SK-N-SH treated with all-trans-retinoic acid at 6 μM for 48 hours (cell line): ENCODE results near the gene STRAP.

Source experiments
- ATAC-seq: fragments of 200-7000 bp; cut with Tn5 transposase; 3 replicates; pipeline ENCODE4 v1.9.1; 2020; ENCODE audit warnings: mild to moderate bottlenecking, moderate library complexity
- ARNTL ChIP-seq: fragments of 450-650 bp; formaldehyde crosslinking; IDR thresholded peaks from 2 replicates; pipeline ENCODE4 v1.5.0; 2020; ENCODE audit warnings: low read depth, mild to moderate bottlenecking, moderate library complexity, borderline replicate concordance
- BACH2 ChIP-seq: fragments of 250-450 bp; sonication (Bioruptor Pico); IDR thresholded peaks from 2 replicates; pipeline ENCODE4 v1.9.0; 2021; ENCODE audit warnings: mild to moderate bottlenecking, borderline replicate concordance
- CSDC2 ChIP-seq: fragments of 250-450 bp; sonication (Bioruptor Pico); IDR thresholded peaks from 2 replicates; pipeline ENCODE4 v1.5.0; 2020; ENCODE audit warnings: mild to moderate bottlenecking, moderate library complexity
- CSRNP3 ChIP-seq: fragments of 250-450 bp; sonication (Bioruptor Pico); IDR thresholded peaks from 2 replicates; pipeline ENCODE4 v1.5.1; 2021; ENCODE audit warnings: mild to moderate bottlenecking, moderate library complexity
- ESRRG ChIP-seq: fragments of 250-450 bp; sonication (Bioruptor Pico); IDR thresholded peaks from 2 replicates; pipeline ENCODE4 v1.6.1; 2021; ENCODE audit warnings: mild to moderate bottlenecking
- GLIS3 ChIP-seq: fragments of 250-450 bp; sonication (Bioruptor Pico); IDR thresholded peaks from 2 replicates; pipeline ENCODE4 v1.5.0; 2020; ENCODE audit warnings: mild to moderate bottlenecking, moderate library complexity
- ISL1 ChIP-seq: fragments of 250-450 bp; sonication (Bioruptor Pico); IDR thresholded peaks from 2 replicates; pipeline ENCODE4 v2.1.2; 2022; ENCODE audit warnings: mild to moderate bottlenecking, moderate library complexity
- OSR1 ChIP-seq: fragments of 250-450 bp; sonication (Bioruptor Pico); IDR thresholded peaks from 2 replicates; pipeline ENCODE4 v1.8.0; 2022; ENCODE audit warnings: moderate library complexity, mild to moderate bottlenecking, inconsistent platforms
- PATZ1 ChIP-seq: fragments of 250-450 bp; sonication (Bioruptor Pico); IDR thresholded peaks from 2 replicates; pipeline ENCODE4 v1.8.0; 2020; ENCODE audit warnings: mild to moderate bottlenecking, moderate library complexity, borderline replicate concordance
- POU6F1 ChIP-seq: fragments of 250-450 bp; sonication (Bioruptor Pico); IDR thresholded peaks from 2 replicates; pipeline ENCODE4 v1.8.0; 2021; ENCODE audit warnings: low read depth, mild to moderate bottlenecking, moderate library complexity, borderline replicate concordance
- PPARA ChIP-seq: fragments of 250-450 bp; sonication (Bioruptor Pico); IDR thresholded peaks from 2 replicates; pipeline ENCODE4 v1.5.0; 2020; ENCODE audit warnings: mild to moderate bottlenecking, borderline replicate concordance
- RARB ChIP-seq: fragments of 250-450 bp; sonication (Bioruptor Pico); IDR thresholded peaks from 2 replicates; pipeline ENCODE4 v1.8.0; 2021; ENCODE audit warnings: mild to moderate bottlenecking, moderate library complexity
- SNAI2 ChIP-seq: fragments of 250-450 bp; sonication (Bioruptor Pico); IDR thresholded peaks from 2 replicates; pipeline ENCODE4 v1.5.0; 2020; ENCODE audit warnings: mild to moderate bottlenecking, moderate library complexity
- TCF4 ChIP-seq: fragments of 250-450 bp; sonication (Bioruptor Pico); IDR thresholded peaks from 2 replicates; pipeline ENCODE4 v1.8.0; 2021; ENCODE audit warnings: mild to moderate bottlenecking, moderate library complexity, borderline replicate concordance
- TOX ChIP-seq: fragments of 250-450 bp; sonication (Bioruptor Pico); IDR thresholded peaks from 2 replicates; pipeline ENCODE4 v1.8.0; 2021; ENCODE audit warnings: mild to moderate bottlenecking, moderate library complexity, borderline replicate concordance
- TSHZ2 ChIP-seq: fragments of 250-450 bp; sonication (Bioruptor Pico); IDR thresholded peaks from 2 replicates; pipeline ENCODE4 v1.5.0; 2020; ENCODE audit warnings: mild to moderate bottlenecking, moderate library complexity
- ZC3H10 ChIP-seq: fragments of 250-450 bp; sonication (Bioruptor Pico); IDR thresholded peaks from 2 replicates; pipeline ENCODE4 v1.5.1; 2021; ENCODE audit warnings: mild to moderate bottlenecking, moderate library complexity
- ZFP3 ChIP-seq: fragments of 250-450 bp; sonication (Bioruptor Pico); IDR thresholded peaks from 2 replicates; pipeline ENCODE4 v1.5.0; 2020; ENCODE audit warnings: mild to moderate bottlenecking, moderate library complexity
- ZFP30 ChIP-seq: fragments of 450-650 bp; formaldehyde crosslinking; IDR thresholded peaks from 2 replicates; pipeline ENCODE4 v1.5.0; 2022; ENCODE audit warnings: mild to moderate bottlenecking, moderate library complexity
- ZNF565 ChIP-seq: fragments of 450-650 bp; formaldehyde crosslinking; conservative IDR thresholded peaks from 2 replicates; pipeline ENCODE4 v1.5.0; 2020; ENCODE audit warnings: low read depth, mild to moderate bottlenecking, moderate library complexity
- ZNF8 ChIP-seq: fragments of 450-650 bp; formaldehyde crosslinking; IDR thresholded peaks from 2 replicates; pipeline ENCODE4 v1.5.0; 2020; ENCODE audit warnings: mild to moderate bottlenecking, moderate library complexity
- TF ChIP-seq, protein P1 (sequence below): fragments of 250-450 bp; sonication (Bioruptor Pico); IDR thresholded peaks from 2 replicates; pipeline ENCODE4 v1.5.1; 2020; ENCODE audit warnings: low read depth, mild to moderate bottlenecking, moderate library complexity

The STRAP gene

DNA sequence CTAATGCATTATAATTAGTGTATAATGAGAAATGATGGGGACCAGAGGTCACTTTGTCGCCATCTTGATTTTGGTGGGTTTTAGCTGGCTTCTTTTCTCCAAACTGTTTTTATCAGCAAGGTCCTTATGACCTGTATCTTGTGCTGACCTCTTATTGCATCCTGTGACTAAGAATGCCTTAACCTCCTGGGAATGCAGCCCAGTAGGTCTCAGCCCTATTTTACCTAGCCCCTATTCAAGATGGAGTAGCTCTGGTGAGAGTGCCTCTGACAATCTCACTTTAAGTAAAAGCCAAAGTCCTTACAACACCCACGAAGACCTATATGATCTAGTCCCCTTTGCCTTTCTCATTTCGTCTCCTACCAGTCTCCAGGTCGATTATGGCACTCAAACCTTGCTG lies 28.3 kb upstream of the STRAP start (continued):
- no peak for TF ChIP-seq POU6F1 (CRISPR knock-in tag)
- no peak for TF ChIP-seq PPARA
- TF ChIP-seq RARB: no peak
- no peak for TF ChIP-seq GLIS3

DNA sequence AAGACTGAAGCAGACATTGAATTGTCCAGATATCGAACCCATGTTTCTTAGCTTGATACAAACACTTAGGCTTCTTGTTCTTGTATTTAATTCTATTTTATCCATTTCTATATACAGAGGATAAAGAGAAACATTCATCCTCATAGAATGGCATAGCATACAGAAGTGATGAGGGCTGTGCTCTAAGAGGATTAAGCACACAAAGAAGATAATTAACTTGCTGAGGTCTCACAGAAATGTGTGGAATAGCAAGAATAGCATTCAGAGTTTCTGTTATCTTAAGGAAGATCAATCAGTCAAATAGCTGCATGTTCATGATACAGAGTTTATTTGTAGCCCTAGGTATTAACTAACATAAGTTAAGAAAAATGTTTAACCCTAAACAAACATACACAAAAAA lies 27.3 kb upstream of the STRAP start:
- no peak for ATAC-seq
- TF ChIP-seq ZNF565 (CRISPR knock-in tag) (no peak), SNAI2 (no peak), OSR1 (CRISPR knock-in tag) (no peak), ZC3H10 (no peak), GLIS3 (no peak), PPARA (no peak)

DNA sequence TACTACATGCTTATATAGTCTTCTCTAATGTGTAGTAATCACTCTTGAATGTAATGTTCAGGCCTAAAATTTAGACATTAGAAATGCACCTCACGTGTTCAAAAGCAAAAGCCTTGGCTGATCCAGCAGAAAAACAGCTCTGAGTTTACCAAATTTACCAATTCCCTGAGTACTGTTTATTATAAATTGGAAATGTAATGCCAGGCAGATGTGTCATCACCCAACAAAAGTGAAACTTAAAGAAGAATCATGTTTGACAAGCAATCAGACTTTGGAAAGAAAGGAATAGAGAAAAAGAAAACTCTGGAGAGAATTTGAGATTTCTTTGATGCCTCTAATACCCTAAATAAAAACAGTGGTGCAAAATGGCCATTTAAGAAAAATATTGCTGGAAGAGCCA lies 26.5 kb upstream of the STRAP start:
- TF ChIP-seq CSDC2 (CRISPR knock-in tag) (no peak), OSR1 (CRISPR knock-in tag) (no peak), ZFP30 (CRISPR knock-in tag) (no peak), ESRRG (no peak), SNAI2 (no peak), RARB (no peak), ARNTL (no peak), POU6F1 (CRISPR knock-in tag) (no peak), TOX (no peak), ZC3H10 (no peak), TCF4 (no peak), ZNF565 (CRISPR knock-in tag) (no peak), CSRNP3 (CRISPR knock-in tag) (no peak), PATZ1 (CRISPR knock-in tag) (no peak), PPARA (no peak), ZNF8 (CRISPR knock-in tag) (no peak), ZFP3 (CRISPR knock-in tag) (no peak)
- TF ChIP-seq, protein P1, sequence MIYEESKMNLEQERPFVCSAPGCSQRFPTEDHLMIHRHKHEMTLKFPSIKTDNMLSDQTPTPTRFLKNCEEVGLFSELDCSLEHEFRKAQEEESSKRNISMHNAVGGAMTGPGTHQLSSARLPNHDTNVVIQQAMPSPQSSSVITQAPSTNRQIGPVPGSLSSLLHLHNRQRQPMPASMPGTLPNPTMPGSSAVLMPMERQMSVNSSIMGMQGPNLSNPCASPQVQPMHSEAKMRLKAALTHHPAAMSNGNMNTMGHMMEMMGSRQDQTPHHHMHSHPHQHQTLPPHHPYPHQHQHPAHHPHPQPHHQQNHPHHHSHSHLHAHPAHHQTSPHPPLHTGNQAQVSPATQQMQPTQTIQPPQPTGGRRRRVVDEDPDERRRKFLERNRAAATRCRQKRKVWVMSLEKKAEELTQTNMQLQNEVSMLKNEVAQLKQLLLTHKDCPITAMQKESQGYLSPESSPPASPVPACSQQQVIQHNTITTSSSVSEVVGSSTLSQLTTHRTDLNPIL (CRISPR knock-in tag): no peak
- no peak for ATAC-seq

- ATAC-seq: peak; percentile 84
- no peak for TF ChIP-seq CSRNP3 (CRISPR knock-in tag)
- no peak for TF ChIP-seq POU6F1 (CRISPR knock-in tag)
- no peak for TF ChIP-seq ZFP3 (CRISPR knock-in tag)
- no peak for TF ChIP-seq TCF4
- no peak for TF ChIP-seq BACH2 (CRISPR knock-in tag)
- TF ChIP-seq GLIS3: no peak
- TF ChIP-seq ISL1 (CRISPR knock-in tag): no peak
- no peak for TF ChIP-seq TSHZ2 (CRISPR knock-in tag)
Observed at GRCh38 chr12:15856097-15856982, 25.8 kb upstream of the STRAP start.
